ENCODE results near the gene KLF13.

The KLF13 gene

GRCh38 chr15:31303726-31304648 lies 22.6 kb upstream of the KLF13 start:
- peaks cover 34% of the 10 kb centered on the region for H3K4me1 ChIP-seq
- no peaks in the 10 kb centered on the region for H3K9me3 ChIP-seq
- no peaks in the 10 kb centered on the region for H3K27me3 ChIP-seq (ENCODE audit: low read depth)
- in situ Hi-C loops (cut with MboI; ENCODE audit: low sequenced_read_pairs), result no loop called here
- no peaks in the 10 kb centered on the region for H3K36me3 ChIP-seq (replicated peaks)
- no peak overlapping the region for H3K4me3 ChIP-seq
- no peak for DNase-seq (ENCODE audit: low spot score in 2 of 2)

- Histone ChIP-seq H3K9me3 (no peaks in the 10 kb centered on the region), H3K4me3 (no peak overlapping the region), H3K27me3 (ENCODE audit: low read depth) (no peaks in the 10 kb centered on the region), H3K36me3 (replicated peaks) (no peaks in the 10 kb centered on the region), H3K4me1 (peaks cover 34% of the 10 kb centered on the region)
- in situ Hi-C loops (cut with MboI; ENCODE audit: low sequenced_read_pairs), result no loop called here
- peak in 1 of 2 experiments; percentile 31 for DNase-seq (ENCODE audit: low spot score in 2 of 2)
Measured at GRCh38 chr15:31304751-31305365, 21.8 kb upstream of the KLF13 start.

- in situ Hi-C loops (cut with MboI; ENCODE audit: low sequenced_read_pairs), result no loop called here
- DNase-seq (ENCODE audit: low spot score in 2 of 2), result no peak
- peaks cover 34% of the 10 kb centered on the region for H3K4me1 ChIP-seq
Measured at GRCh38 chr15:31305375-31305774, 21.3 kb upstream of the KLF13 start.

GRCh38 chr15:31305796-31306425 lies 20.7 kb upstream of the KLF13 start:
- Histone ChIP-seq H3K9me3 (no peaks in the 10 kb centered on the region), H3K4me1 (peaks cover 34% of the 10 kb centered on the region), H3K36me3 (replicated peaks) (no peaks in the 10 kb centered on the region), H3K27me3 (ENCODE audit: low read depth) (no peaks in the 10 kb centered on the region), H3K4me3 (no peak overlapping the region)
- DNase-seq (ENCODE audit: low spot score in 2 of 2), result no peak
- in situ Hi-C loops (cut with MboI; ENCODE audit: low sequenced_read_pairs), result no loop called here

More at GRCh38 chr15:31305375-31305774, 21.3 kb upstream of the KLF13 start:
- Histone ChIP-seq H3K27me3 (ENCODE audit: low read depth) (no peaks in the 10 kb centered on the region), H3K9me3 (no peaks in the 10 kb centered on the region), H3K36me3 (replicated peaks) (no peaks in the 10 kb centered on the region), H3K4me3 (no peak overlapping the region)

- peak; percentile 97 for DNase-seq (ENCODE audit: low spot score in 2 of 2)
- Histone ChIP-seq H3K4me1 (peaks cover 34% of the 10 kb centered on the region), H3K36me3 (replicated peaks) (no peaks in the 10 kb centered on the region), H3K9me3 (no peaks in the 10 kb centered on the region), H3K27me3 (ENCODE audit: low read depth) (no peaks in the 10 kb centered on the region), H3K4me3 (no peak overlapping the region)
- in situ Hi-C loops (cut with MboI; ENCODE audit: low sequenced_read_pairs), result no loop called here
Measured at GRCh38 chr15:31306426-31307269, 20.0 kb upstream of the KLF13 start.

- Histone ChIP-seq H3K9me3 (no peaks in the 10 kb centered on the region), H3K36me3 (replicated peaks) (no peaks in the 10 kb centered on the region), H3K4me1 (peaks cover 34% of the 10 kb centered on the region), H3K4me3 (no peak overlapping the region), H3K27me3 (ENCODE audit: low read depth) (no peaks in the 10 kb centered on the region)
- in situ Hi-C loops (cut with MboI; ENCODE audit: low sequenced_read_pairs), result no loop called here
- no peak for DNase-seq (ENCODE audit: low spot score in 2 of 2)
Measured at GRCh38 chr15:31307270-31308184, 19.1 kb upstream of the KLF13 start.

GRCh38 chr15:31308185-31308639 lies 18.4 kb upstream of the KLF13 start:
- peak in 1 of 2 experiments; percentile 49 for DNase-seq (ENCODE audit: low spot score in 2 of 2)
- Histone ChIP-seq H3K36me3 (replicated peaks) (no peaks in the 10 kb centered on the region), H3K27me3 (ENCODE audit: low read depth) (no peaks in the 10 kb centered on the region), H3K4me3 (no peak overlapping the region), H3K4me1 (peaks cover 31% of the 10 kb centered on the region), H3K9me3 (no peaks in the 10 kb centered on the region)
- in situ Hi-C loops (cut with MboI; ENCODE audit: low sequenced_read_pairs), result no loop called here

GRCh38 chr15:31309893-31310606 lies 16.6 kb upstream of the KLF13 start:
- no peaks in the 10 kb centered on the region for H3K27me3 ChIP-seq (ENCODE audit: low read depth)
- no peaks in the 10 kb centered on the region; the same call in 1 of the 2 replicates for H3K9me3 ChIP-seq
- in situ Hi-C loops (cut with MboI; ENCODE audit: low sequenced_read_pairs), result no loop called here
- no peaks in the 10 kb centered on the region for H3K36me3 ChIP-seq (replicated peaks)
- H3K4me3 ChIP-seq, result no peak overlapping the region
- DNase-seq (ENCODE audit: low spot score in 2 of 2), result no peak
- peaks cover 25% of the 10 kb centered on the region for H3K4me1 ChIP-seq

GRCh38 chr15:31311735-31312619 lies 14.7 kb upstream of the KLF13 start:
- no peaks in the 10 kb centered on the region for H3K36me3 ChIP-seq (replicated peaks)
- H3K4me1 ChIP-seq, result peaks cover 10% of the 10 kb centered on the region
- H3K4me3 ChIP-seq, result no peak overlapping the region
- in situ Hi-C loops (cut with MboI; ENCODE audit: low sequenced_read_pairs), result no loop called here
- H3K9me3 ChIP-seq, result no peaks in the 10 kb centered on the region; the same call in 1 of the 2 replicates
- no peaks in the 10 kb centered on the region for H3K27me3 ChIP-seq (ENCODE audit: low read depth)
- DNase-seq (ENCODE audit: low spot score in 2 of 2), result no peak

- no peaks in the 10 kb centered on the region; the same call in 1 of the 2 replicates for H3K9me3 ChIP-seq
- DNase-seq (ENCODE audit: low spot score in 2 of 2), result no peak
- no peaks in the 10 kb centered on the region for H3K36me3 ChIP-seq (replicated peaks)
- H3K4me3 ChIP-seq, result no peak overlapping the region
- in situ Hi-C loops (cut with MboI; ENCODE audit: low sequenced_read_pairs), result no loop called here
- no peaks in the 10 kb centered on the region for H3K27me3 ChIP-seq (ENCODE audit: low read depth)
- H3K4me1 ChIP-seq, result peaks cover under 1% of the 10 kb centered on the region; the same call in 1 of the 2 replicates
Measured at GRCh38 chr15:31313223-31313622, 13.4 kb upstream of the KLF13 start.

GRCh38 chr15:31314380-31314779 lies 12.3 kb upstream of the KLF13 start:
- no peak for DNase-seq (ENCODE audit: low spot score in 2 of 2)
- in situ Hi-C loops (cut with MboI; ENCODE audit: low sequenced_read_pairs), result no loop called here

More at GRCh38 chr15:31314380-31314779, 12.3 kb upstream of the KLF13 start:
- Histone ChIP-seq H3K27me3 (ENCODE audit: low read depth) (no peaks in the 10 kb centered on the region), H3K4me3 (no peak overlapping the region), H3K36me3 (replicated peaks) (no peaks in the 10 kb centered on the region), H3K4me1 (no peaks in the 10 kb centered on the region), H3K9me3 (no peaks in the 10 kb centered on the region; the same call in 1 of the 2 replicates)

Data from HAP-1 (cell line).